ENCODE results near the gene PPP1R12B.
"Not testable (repeated sequence)": the region's sequence is repeated elsewhere in the genome, so short reads cannot be mapped to it uniquely, and the experiment has no call there.

- not testable (repeated sequence) for TF ChIP-seq ZNF707, ZNF785 (tag by site-specific recombination; IDR thresholded peaks at IDR 0.05)
- TF ChIP-seq, protein P1, sequence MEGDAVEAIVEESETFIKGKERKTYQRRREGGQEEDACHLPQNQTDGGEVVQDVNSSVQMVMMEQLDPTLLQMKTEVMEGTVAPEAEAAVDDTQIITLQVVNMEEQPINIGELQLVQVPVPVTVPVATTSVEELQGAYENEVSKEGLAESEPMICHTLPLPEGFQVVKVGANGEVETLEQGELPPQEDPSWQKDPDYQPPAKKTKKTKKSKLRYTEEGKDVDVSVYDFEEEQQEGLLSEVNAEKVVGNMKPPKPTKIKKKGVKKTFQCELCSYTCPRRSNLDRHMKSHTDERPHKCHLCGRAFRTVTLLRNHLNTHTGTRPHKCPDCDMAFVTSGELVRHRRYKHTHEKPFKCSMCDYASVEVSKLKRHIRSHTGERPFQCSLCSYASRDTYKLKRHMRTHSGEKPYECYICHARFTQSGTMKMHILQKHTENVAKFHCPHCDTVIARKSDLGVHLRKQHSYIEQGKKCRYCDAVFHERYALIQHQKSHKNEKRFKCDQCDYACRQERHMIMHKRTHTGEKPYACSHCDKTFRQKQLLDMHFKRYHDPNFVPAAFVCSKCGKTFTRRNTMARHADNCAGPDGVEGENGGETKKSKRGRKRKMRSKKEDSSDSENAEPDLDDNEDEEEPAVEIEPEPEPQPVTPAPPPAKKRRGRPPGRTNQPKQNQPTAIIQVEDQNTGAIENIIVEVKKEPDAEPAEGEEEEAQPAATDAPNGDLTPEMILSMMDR (tag by site-specific recombination; IDR thresholded peaks at IDR 0.05), result not testable (repeated sequence)
- TF ChIP-seq, protein P2, sequence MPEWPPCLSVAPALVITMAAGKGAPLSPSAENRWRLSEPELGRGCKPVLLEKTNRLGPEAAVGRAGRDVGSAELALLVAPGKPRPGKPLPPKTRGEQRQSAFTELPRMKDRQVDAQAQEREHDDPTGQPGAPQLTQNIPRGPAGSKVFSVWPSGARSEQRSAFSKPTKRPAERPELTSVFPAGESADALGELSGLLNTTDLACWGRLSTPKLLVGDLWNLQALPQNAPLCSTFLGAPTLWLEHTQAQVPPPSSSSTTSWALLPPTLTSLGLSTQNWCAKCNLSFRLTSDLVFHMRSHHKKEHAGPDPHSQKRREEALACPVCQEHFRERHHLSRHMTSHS (tag by site-specific recombination; IDR thresholded peaks at IDR 0.05), result not testable (repeated sequence)
Observed at GRCh38 chr1:202464153-202464742, 115.7 kb downstream of the PPP1R12B start.
